Trophoblast cell (in vitro differentiated cells and primary cell): Measurements from ENCODE around the gene TMEM250.

ENCODE experiments used
- DNase-seq, 2 donors: peaks; one replicate each; pipeline ENCODE4 v3.0.0-alpha.2; 2016
- H2AFZ ChIP-seq: 2 replicates; pipeline ENCODE4 v1.6.1; 2013; ENCODE audit warnings: low read length, moderate library complexity, mild to moderate bottlenecking; ENCODE audit not compliant: insufficient read depth, poor library complexity
- H2AK5ac ChIP-seq: 2 replicates; pipeline ENCODE4 v1.6.1; 2013; ENCODE audit warnings: mild to moderate bottlenecking, low read length
- H2BK120ac ChIP-seq: 2 replicates; pipeline ENCODE4 v1.6.1; 2013; ENCODE audit warnings: low read length, mild to moderate bottlenecking, moderate library complexity; ENCODE audit not compliant: insufficient read depth, poor library complexity
- H2BK12ac ChIP-seq: 2 replicates; pipeline ENCODE4 v1.6.1; 2013; ENCODE audit warnings: mild to moderate bottlenecking, low read length, moderate library complexity
- H2BK5ac ChIP-seq: 2 replicates; pipeline ENCODE4 v1.6.1; 2013; ENCODE audit warnings: low read length, low read depth, moderate library complexity, mild to moderate bottlenecking; ENCODE audit not compliant: poor library complexity
- H3K14ac ChIP-seq: 2 replicates; pipeline ENCODE4 v1.6.1; 2013; ENCODE audit warnings: mild to moderate bottlenecking, low read length
- H3K18ac ChIP-seq: 2 replicates; pipeline ENCODE4 v1.6.1; 2013; ENCODE audit warnings: mild to moderate bottlenecking, low read length
- H3K23ac ChIP-seq: 2 replicates; pipeline ENCODE4 v1.6.1; 2013; ENCODE audit warnings: low read length
- H3K27ac ChIP-seq: 2 replicates; pipeline ENCODE4 v1.5.1; 2013; ENCODE audit warnings: low read depth, mild to moderate bottlenecking, inconsistent platforms, low read length, moderate library complexity
- H3K27me3 ChIP-seq: 2 replicates; pipeline ENCODE4 v1.6.1; 2013; ENCODE audit warnings: inconsistent platforms, mild to moderate bottlenecking, low read length, moderate library complexity; ENCODE audit not compliant: insufficient read depth
- H3K36me3 ChIP-seq, 2 experiments: 1 replicate in 1 of 2; 2 replicates in 1 of 2; pipeline ENCODE4 v1.6.1; 2013; ENCODE audit warnings: low read length in 2 of 2, mild to moderate bottlenecking in 2 of 2, moderate library complexity in 1 of 2; ENCODE audit not compliant: insufficient read depth in 2 of 2, control insufficient read depth in 1 of 2
- H3K4ac ChIP-seq: 2 replicates; pipeline ENCODE4 v1.6.1; 2013; ENCODE audit warnings: low read depth, mild to moderate bottlenecking, low read length, moderate library complexity
- H3K4me1 ChIP-seq, 2 experiments: 1 replicate in 1 of 2; 2 replicates in 1 of 2; pipeline ENCODE4 v1.6.1; 2013; ENCODE audit warnings: low read length in 2 of 2, mild to moderate bottlenecking in 2 of 2, moderate library complexity in 1 of 2; ENCODE audit not compliant: insufficient read depth in 2 of 2, control insufficient read depth in 1 of 2
- H3K4me2 ChIP-seq: 2 replicates; pipeline ENCODE4 v1.6.1; 2013; ENCODE audit warnings: inconsistent platforms, mild to moderate bottlenecking, low read length, moderate library complexity
- H3K4me3 ChIP-seq: 2 replicates; pipeline ENCODE4 v1.5.1; 2013; ENCODE audit warnings: mild to moderate bottlenecking, low read depth, low read length, inconsistent platforms
- H3K79me1 ChIP-seq: one replicate; pipeline ENCODE4 v1.6.1; 2013; ENCODE audit warnings: low read length
- H3K79me2 ChIP-seq: 2 replicates; pipeline ENCODE4 v1.6.1; 2013; ENCODE audit warnings: low read length, mild to moderate bottlenecking; ENCODE audit not compliant: control insufficient read depth, insufficient read depth, poor library complexity
- H3K9ac ChIP-seq: 2 replicates; pipeline ENCODE4 v1.6.1; 2013; ENCODE audit warnings: mild to moderate bottlenecking, low read length
- H3K9me3 ChIP-seq: 2 replicates; pipeline ENCODE4 v1.6.1; 2013; ENCODE audit warnings: low read depth, mild to moderate bottlenecking, control low read depth, inconsistent platforms, low read length; ENCODE audit not compliant: insufficient read depth
- H4K12ac ChIP-seq: 2 replicates; pipeline ENCODE4 v1.6.1; 2013; ENCODE audit warnings: low read depth, mild to moderate bottlenecking, low read length, moderate library complexity
- H4K8ac ChIP-seq: 2 replicates; pipeline ENCODE4 v1.6.1; 2013; ENCODE audit warnings: low read depth, mild to moderate bottlenecking, low read length, moderate library complexity
- H4K91ac ChIP-seq: one replicate; pipeline ENCODE4 v1.6.1; 2013; ENCODE audit warnings: low read depth, mild to moderate bottlenecking, low read length, moderate library complexity
- WGBS: extraction: QIAGEN DNeasy Blood & Tissue Kit; methylation state at CpG from one replicate; pipeline ENCODE4 v1.1.7; 2013; ENCODE audit warnings: missing lambda C conversion rate; ENCODE audit not compliant: insufficient read length, insufficient coverage; ENCODE audit errors: extremely low coverage; 5-methylcytosine and 5-hydroxymethylcytosine counted together

The TMEM250 gene

GRCh38 chr9:136154943-136155342 lies 36.3 kb upstream of the TMEM250 start:
- Histone ChIP-seq H3K9me3 (no peaks in the 10 kb centered on the region), H2BK120ac (no peak overlapping the region), H3K79me1 (no peaks in the 10 kb centered on the region), H3K4me1 (no peaks in the 10 kb centered on the region), H3K4me2 (no peak overlapping the region), H2AFZ (no peak overlapping the region), H3K27ac (no peak overlapping the region), H4K8ac (no peak overlapping the region), H3K4me3 (no peak overlapping the region), H3K36me3 (no peaks in the 10 kb centered on the region), H3K79me2 (no peaks in the 10 kb centered on the region), H3K9ac (no peak overlapping the region), H3K4ac (no peak overlapping the region), H2AK5ac (no peak overlapping the region), H2BK5ac (no peak overlapping the region), H3K27me3 (no peaks in the 10 kb centered on the region), H4K12ac (no peak overlapping the region), H3K14ac (no peak overlapping the region), H4K91ac (no peak overlapping the region), H2BK12ac (no peak overlapping the region), H3K18ac (no peak overlapping the region), H3K23ac (no peak overlapping the region)
- WGBS: no CpG with 5 or more reads among the region's 14 CpGs
- DNase-seq: no peak

- Histone ChIP-seq H3K9me3 (no peaks in the 10 kb centered on the region), H3K4ac (no peak overlapping the region), H3K23ac (no peak overlapping the region), H4K12ac (no peak overlapping the region), H4K91ac (no peak overlapping the region), H2BK120ac (no peak overlapping the region), H3K4me3 (no peak overlapping the region), H3K79me2 (no peaks in the 10 kb centered on the region), H3K14ac (no peak overlapping the region), H3K27ac (no peak overlapping the region), H2BK5ac (no peak overlapping the region), H2AK5ac (no peak overlapping the region), H3K79me1 (no peaks in the 10 kb centered on the region), H2BK12ac (no peak overlapping the region), H3K27me3 (no peaks in the 10 kb centered on the region), H3K18ac (no peak overlapping the region), H3K4me2 (no peak overlapping the region), H2AFZ (no peak overlapping the region), H3K9ac (no peak overlapping the region), H3K4me1 (no peaks in the 10 kb centered on the region), H3K36me3 (no peaks in the 10 kb centered on the region), H4K8ac (no peak overlapping the region)
- no peak for DNase-seq
- WGBS: no CpG with 5 or more reads among the region's 24 CpGs
Measured at GRCh38 chr9:136153381-136154065, 34.8 kb upstream of the TMEM250 start.

GRCh38 chr9:136152931-136153330 lies 34.3 kb upstream of the TMEM250 start:
- no CpG with 5 or more reads among the region's 12 CpGs for WGBS
- no peak for DNase-seq
- H4K12ac ChIP-seq: no peak overlapping the region
- H3K79me2 ChIP-seq: no peaks in the 10 kb centered on the region
- no peak overlapping the region for H2AFZ ChIP-seq
- no peak overlapping the region for H4K91ac ChIP-seq
- no peak overlapping the region for H3K4me2 ChIP-seq
- H4K8ac ChIP-seq: no peak overlapping the region
- H3K27ac ChIP-seq: no peak overlapping the region
- H3K14ac ChIP-seq: no peak overlapping the region
- H3K4ac ChIP-seq: no peak overlapping the region
- H3K27me3 ChIP-seq: no peaks in the 10 kb centered on the region
- no peak overlapping the region for H2BK5ac ChIP-seq
- no peaks in the 10 kb centered on the region for H3K36me3 ChIP-seq
- H2BK12ac ChIP-seq: no peak overlapping the region
- H3K4me1 ChIP-seq: no peaks in the 10 kb centered on the region
- no peaks in the 10 kb centered on the region for H3K79me1 ChIP-seq
- no peak overlapping the region for H3K4me3 ChIP-seq
- H2BK120ac ChIP-seq: no peak overlapping the region
- H3K18ac ChIP-seq: no peak overlapping the region
- no peaks in the 10 kb centered on the region for H3K9me3 ChIP-seq
- no peak overlapping the region for H3K23ac ChIP-seq
- no peak overlapping the region for H2AK5ac ChIP-seq
- H3K9ac ChIP-seq: no peak overlapping the region

- H3K79me2 ChIP-seq: no peaks in the 10 kb centered on the region
- H3K4me1 ChIP-seq: no peaks in the 10 kb centered on the region
- no peak overlapping the region for H4K12ac ChIP-seq
- H3K14ac ChIP-seq: no peak overlapping the region
- no peak for DNase-seq
- H2AFZ ChIP-seq: no peak overlapping the region
- H3K27ac ChIP-seq: no peak overlapping the region
- no peak overlapping the region for H2AK5ac ChIP-seq
- H3K79me1 ChIP-seq: no peaks in the 10 kb centered on the region
- H4K8ac ChIP-seq: no peak overlapping the region
- H2BK12ac ChIP-seq: no peak overlapping the region
- H3K4ac ChIP-seq: no peak overlapping the region
- no peak overlapping the region for H3K23ac ChIP-seq
- H3K9ac ChIP-seq: no peak overlapping the region
- H2BK5ac ChIP-seq: no peak overlapping the region
- no peak overlapping the region for H3K18ac ChIP-seq
- no peak overlapping the region for H4K91ac ChIP-seq
- H2BK120ac ChIP-seq: no peak overlapping the region
- H3K36me3 ChIP-seq: no peaks in the 10 kb centered on the region
- H3K4me2 ChIP-seq: no peak overlapping the region
- no peaks in the 10 kb centered on the region for H3K9me3 ChIP-seq
- no CpG with 5 or more reads among the region's 4 CpGs for WGBS
- no peaks in the 10 kb centered on the region for H3K27me3 ChIP-seq
- H3K4me3 ChIP-seq: no peak overlapping the region
Measured at GRCh38 chr9:136152543-136152866, 33.8 kb upstream of the TMEM250 start.
